ENCODE measurements around the gene FBRSL1. TPM values are rescaled to one million over a fixed set of nuclear protein-coding genes. Genes with fewer than 3 reads are reported as not detected.

Gene FBRSL1
- total RNA-seq, 1 experiment from 2014 or later = 45.3 TPM

DNA sequence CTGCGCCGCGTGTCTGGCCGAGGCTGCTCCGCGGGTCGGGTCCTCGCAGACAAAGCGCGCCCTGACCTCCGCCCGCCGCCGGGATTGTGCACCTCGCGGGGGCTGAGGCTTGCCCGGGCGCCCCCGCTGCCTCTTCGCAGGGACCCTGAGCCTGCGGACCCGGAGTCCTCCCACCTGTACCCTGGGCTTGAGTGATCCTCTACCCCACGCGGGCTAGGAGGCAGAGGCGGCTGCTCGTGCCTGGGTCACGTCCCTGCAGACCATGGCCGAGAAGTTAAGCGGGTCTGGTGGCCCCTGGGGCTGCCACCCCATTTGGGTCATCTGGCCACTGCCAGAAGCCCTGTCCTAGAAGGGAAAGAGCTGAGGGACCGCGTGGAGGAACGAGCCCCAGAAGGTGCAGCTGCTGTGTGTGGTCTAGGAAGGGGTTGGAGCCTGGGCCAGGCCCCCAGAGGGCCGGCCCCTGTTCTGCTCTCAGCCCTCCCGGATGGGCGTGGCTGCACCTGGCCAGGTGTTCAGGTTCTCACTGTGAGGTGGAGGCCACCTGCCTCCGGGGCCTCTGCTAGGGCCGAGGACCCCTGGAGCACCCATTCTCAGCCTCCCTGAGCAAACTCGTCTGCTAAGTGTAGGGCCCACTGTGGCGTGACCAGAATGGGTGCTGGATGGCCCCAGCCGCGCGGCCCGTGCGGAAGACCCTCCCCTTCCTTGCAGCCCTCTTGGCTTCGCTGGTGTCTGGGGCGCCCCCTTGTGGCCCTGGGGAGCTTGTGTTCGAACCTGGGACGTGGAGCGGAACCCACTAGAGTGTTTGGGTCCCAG, 70.9 kb downstream of the FBRSL1 start:
- CTCF ChIA-PET = interaction anchor here (0.6 to 1.4 kb wide), 2 partner anchors 146 to 371 kb away, joined by 3 to 4 read pairs; no protein-coding TSS in a partner anchor
- Histone ChIP-seq H3K27ac (ENCODE audit: low read length) (peak overlapping the region; percentile 46), H3K4me2 (ENCODE audit: low read length) (peak overlapping the region; percentile 100), H3F3A (ENCODE audit: low read length, unreplicated experiment) (no peaks in the 10 kb centered on the region), H3K9me2 (replicated peaks; ENCODE audit: low read length) (no peaks in the 10 kb centered on the region), H3K27me3 (ENCODE audit: low read length) (no peaks in the 10 kb centered on the region), H3K79me2 (ENCODE audit: low read length) (peaks cover 53% of the 10 kb centered on the region), H3K4me3 (ENCODE audit: low read length) (peak overlapping the region; percentile 96), H3K9me3 (ENCODE audit: low read length) (no peaks in the 10 kb centered on the region), H4K20me1 (ENCODE audit: low read length) (peaks cover 32% of the 10 kb centered on the region), H3K9ac (ENCODE audit: low read length) (peak overlapping the region; percentile 94), H3K4me1 (ENCODE audit: insufficient read depth, low read length) (0 out of 2 replicates have a peak, but pooled peaks cover 4% of the 10 kb centered on the region), H3K36me3 (ENCODE audit: low read depth, low read length) (peaks cover 7% of the 10 kb centered on the region; the same call in 1 of the 2 replicates), H2AFZ (ENCODE audit: low read length) (peak overlapping the region; percentile 42)
- POLR2A ChIA-PET (ENCODE audit: unreplicated experiment) = no interaction called here
- ATAC-seq (peak; percentile 53), DNase-seq (peak; percentile 80)
- TF ChIP-seq EZH2phosphoT487 (IDR thresholded peaks at IDR 0.05; ENCODE audit: borderline replicate concordance, low read length) = no peak
- TF ChIP-seq, protein P1, sequence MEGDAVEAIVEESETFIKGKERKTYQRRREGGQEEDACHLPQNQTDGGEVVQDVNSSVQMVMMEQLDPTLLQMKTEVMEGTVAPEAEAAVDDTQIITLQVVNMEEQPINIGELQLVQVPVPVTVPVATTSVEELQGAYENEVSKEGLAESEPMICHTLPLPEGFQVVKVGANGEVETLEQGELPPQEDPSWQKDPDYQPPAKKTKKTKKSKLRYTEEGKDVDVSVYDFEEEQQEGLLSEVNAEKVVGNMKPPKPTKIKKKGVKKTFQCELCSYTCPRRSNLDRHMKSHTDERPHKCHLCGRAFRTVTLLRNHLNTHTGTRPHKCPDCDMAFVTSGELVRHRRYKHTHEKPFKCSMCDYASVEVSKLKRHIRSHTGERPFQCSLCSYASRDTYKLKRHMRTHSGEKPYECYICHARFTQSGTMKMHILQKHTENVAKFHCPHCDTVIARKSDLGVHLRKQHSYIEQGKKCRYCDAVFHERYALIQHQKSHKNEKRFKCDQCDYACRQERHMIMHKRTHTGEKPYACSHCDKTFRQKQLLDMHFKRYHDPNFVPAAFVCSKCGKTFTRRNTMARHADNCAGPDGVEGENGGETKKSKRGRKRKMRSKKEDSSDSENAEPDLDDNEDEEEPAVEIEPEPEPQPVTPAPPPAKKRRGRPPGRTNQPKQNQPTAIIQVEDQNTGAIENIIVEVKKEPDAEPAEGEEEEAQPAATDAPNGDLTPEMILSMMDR (conservative IDR thresholded peaks at IDR 0.05; ENCODE audit: low read depth, low read length) = peak; percentile 96
- intact Hi-C loops (cut with micrococcal nuclease) = loop anchor here (1.0 to 2.0 kb wide), 3 partner anchors 37 to 146 kb away; no protein-coding TSS in a partner anchor
- TSS peak; percentile 29 for BruUV-seq (replicated peaks)

Other genes starting within 250 kb of the FBRSL1 start
- 0.44 TPM in 1 of 2 replicates, not detected in the other for gene GALNT9, start 160.6 kb upstream of the FBRSL1 start, total RNA-seq (2014; rRNA removed)
- gene LRCOL1, start 120.4 kb downstream of the FBRSL1 start, total RNA-seq (2014; rRNA removed) = not detected in 2 replicates
- gene P2RX2, start 128.6 kb downstream of the FBRSL1 start, total RNA-seq (2014; rRNA removed) = not detected in 2 replicates
- 91.7 and 96.1 TPM in 2 replicates for gene POLE, start 197.2 kb downstream of the FBRSL1 start, total RNA-seq (2014; rRNA removed)
- gene PXMP2, start 197.4 kb downstream of the FBRSL1 start, total RNA-seq (2014; rRNA removed) = 38.6 and 42.7 TPM in 2 replicates
- 135 and 158 TPM in 2 replicates for gene PGAM5, start 220.7 kb downstream of the FBRSL1 start, total RNA-seq (2014; rRNA removed)

All from PC-3 (cell line).